Motor neuron (in vitro differentiated cells): ENCODE measurements around the gene MARCHF10. TPM values are rescaled to one million over a fixed set of nuclear protein-coding genes. Genes with fewer than 3 reads are reported as not detected.
"Not testable (repeated sequence)": the region's sequence is repeated elsewhere in the genome, so short reads cannot be mapped to it uniquely, and the experiment has no call there.

Source experiments
- ATAC-seq, 8 experiments: fragments of 200-7000 bp; cut with Tn5 transposase; replicated peaks in 6 of 8; 2 replicates each; pipeline ENCODE4 v1.8.0; 2021; ENCODE audit warnings: mild to moderate bottlenecking in 8 of 8, moderate library complexity in 8 of 8
- H3K27ac ChIP-seq, 2 donors: fragments of 250-450 bp; sonication (Bioruptor Pico); 2 replicates each; pipeline ENCODE4 v1.9.0; 2021; ENCODE audit warnings: antibody characterized with exemption in 2 of 2, mild to moderate bottlenecking in 2 of 2, moderate library complexity in 1 of 2
- H3K4me1 ChIP-seq, 2 donors: fragments of 250-450 bp; sonication (Bioruptor Pico); replicated peaks in 1 of 2; 2 replicates each; pipeline ENCODE4 v1.6.1; 2021; ENCODE audit warnings: antibody characterized with exemption in 2 of 2, mild to moderate bottlenecking in 2 of 2, moderate library complexity in 1 of 2
- H3K4me3 ChIP-seq, 5 donors: fragments of 250-450 bp; sonication (Bioruptor Pico); 2 replicates each; pipeline ENCODE4 v1.9.0; 2021; ENCODE audit warnings: antibody characterized with exemption in 5 of 5, mild to moderate bottlenecking in 5 of 5, moderate library complexity in 4 of 5
- WGBS, 10 experiments: fragments of 450-650 bp; shearing (Covaris generic); methylation state at CpG; one replicate each; pipeline ENCODE4 v1.0.0; 2022; 5-methylcytosine and 5-hydroxymethylcytosine counted together
- in situ Hi-C, 9 experiments: fragments of 400-800 bp; cut with MboI; loops; one replicate each; pipeline ENCODE4 v1.15.0; 2021; ENCODE audit warnings: low sequenced_read_pairs in 9 of 9, low pct_unique_long_range_greater_than_20kb in 2 of 9; ENCODE audit not compliant: unreplicated experiment in 9 of 9
- total RNA-seq, 8 experiments: library from RNA; unstranded; fragments of 300-600 nt; gene quantifications; 2 replicates each; pipeline versions ENCODE4 v1.2.3 to v1.2.4, GENCODE V29; 2022

Gene MARCHF10
- total RNA-seq, 8 experiments from 2014 or later: 0.20 to 2.2 (median 0.71) TPM; not detected in 1

- WGBS, 10 experiments: 0% methylated on average over 4 of the region's 80 CpGs; no CpG with 5 or more reads in 9 of the 10 experiments
- Histone ChIP-seq H3K4me1 (peaks cover 21% of the 10 kb centered on the region in 2 donors), H3K27ac (peak overlapping the region; percentile 53 to 79), H3K4me3 (peak overlapping the region; percentile 51 to 97 (median 67))
- ATAC-seq: peak; percentile 88 to 97 (median 91)
- in situ Hi-C loops: loop anchor here (10.0 to 25.0 kb wide), 4 partner anchors 258 to 708 kb away; partner anchors contain the start of gene TANC2 (in 8 of the 9)
Observed at GRCh38 chr17:62703776-62704380, 104.2 kb downstream of the MARCHF10 start.

GRCh38 chr17:62703261-62703775, 104.8 kb downstream of the MARCHF10 start:
- peak overlapping the region in 1 of 2 donors; percentile 79 for H3K27ac ChIP-seq
- in situ Hi-C loops: loop anchor here (10.0 to 25.0 kb wide), 4 partner anchors 259 to 709 kb away; partner anchors contain the start of gene TANC2 (in 8 of the 9)
- H3K4me1 ChIP-seq: peaks cover 21% of the 10 kb centered on the region in 2 donors
- 0 to 100% (median 40%) methylated on average over 1 to 2 of the region's 16 CpGs; no CpG with 5 or more reads in 5 of the 10 experiments for WGBS, 10 experiments
- ATAC-seq: peak in 6 of 8 experiments; percentile 7 to 30 (median 16)
- peak overlapping the region; percentile 51 to 97 (median 67) for H3K4me3 ChIP-seq

- no peak overlapping the region for H3K4me3 ChIP-seq
- H3K4me1 ChIP-seq: peaks cover 21% of the 10 kb centered on the region in 2 donors
- no peak overlapping the region for H3K27ac ChIP-seq
- WGBS, 10 experiments: 48 to 72% (median 50%) methylated on average over 2 of the region's 6 CpGs; no CpG with 5 or more reads in 7 of the 10 experiments
- in situ Hi-C loops: loop anchor here (10.0 to 25.0 kb wide), 4 partner anchors 259 to 709 kb away; partner anchors contain the start of gene TANC2 (in 8 of the 9)
- no peak for ATAC-seq
Observed at GRCh38 chr17:62702746-62703260, 105.3 kb downstream of the MARCHF10 start.

GRCh38 chr17:62701706-62702085, 106.4 kb downstream of the MARCHF10 start:
- Histone ChIP-seq H3K4me1 (peaks cover 21% of the 10 kb centered on the region in 2 donors), H3K27ac (no peak overlapping the region), H3K4me3 (no peak overlapping the region)
- 60 to 90% (median 73%) methylated on average over 1 to 4 of the region's 8 CpGs; no CpG with 5 or more reads in 6 of the 10 experiments for WGBS, 10 experiments
- no peak for ATAC-seq
- in situ Hi-C loops: loop anchor here (10.0 to 25.0 kb wide), 4 partner anchors 261 to 711 kb away; partner anchors contain the start of gene TANC2 (in 8 of the 9)

- Histone ChIP-seq H3K27ac (no peak overlapping the region), H3K4me3 (no peak overlapping the region), H3K4me1 (peaks cover 16 to 20% of the 10 kb centered on the region in 2 donors)
- ATAC-seq: no peak
- 63 to 100% (median 95%) methylated on average over 1 to 6 of the region's 12 CpGs for WGBS, 10 experiments
- in situ Hi-C loops: loop anchor here (10.0 to 25.0 kb wide), 4 partner anchors 261 to 711 kb away; partner anchors contain the start of gene TANC2 (in 8 of the 9)
Observed at GRCh38 chr17:62700964-62701705, 107.0 kb downstream of the MARCHF10 start.

GRCh38 chr17:62698459-62698858, 109.7 kb downstream of the MARCHF10 start:
- H3K27ac ChIP-seq, H3K4me3 ChIP-seq: not testable (repeated sequence)
- ATAC-seq: peak in 1 of 8 experiments; percentile 17
- in situ Hi-C loops: loop anchor here in 5 of 9 experiments (25.0 kb wide), 1 partner anchor 714 kb away; no protein-coding TSS in a partner anchor
- peaks cover 16 to 19% of the 10 kb centered on the region in 2 donors for H3K4me1 ChIP-seq
- 0 to 100% (median 77%) methylated on average over 1 to 5 of the region's 11 CpGs; no CpG with 5 or more reads in 4 of the 10 experiments for WGBS, 10 experiments

GRCh38 chr17:62696726-62697490, 111.2 kb downstream of the MARCHF10 start:
- Histone ChIP-seq H3K4me3 (no peak overlapping the region), H3K27ac (no peak overlapping the region), H3K4me1 (peaks cover 18 to 20% of the 10 kb centered on the region in 2 donors)
- in situ Hi-C loops: loop anchor here in 5 of 9 experiments (25.0 kb wide), 1 partner anchor 715 kb away; no protein-coding TSS in a partner anchor
- ATAC-seq: peak in 2 of 8 experiments; percentile 14 to 20
- 40 to 100% (median 62%) methylated on average over 1 to 5 of the region's 27 CpGs; no CpG with 5 or more reads in 3 of the 10 experiments for WGBS, 10 experiments

GRCh38 chr17:62696256-62696655, 111.9 kb downstream of the MARCHF10 start:
- peak in 2 of 8 experiments; percentile 13 to 24 for ATAC-seq
- H3K27ac ChIP-seq: no peak overlapping the region
- in situ Hi-C loops: loop anchor here in 5 of 9 experiments (25.0 kb wide), 1 partner anchor 716 kb away; no protein-coding TSS in a partner anchor
- no peak overlapping the region for H3K4me3 ChIP-seq
- WGBS, 10 experiments: 53 to 100% methylated on average over 1 to 3 of the region's 10 CpGs; no CpG with 5 or more reads in 8 of the 10 experiments
- H3K4me1 ChIP-seq: peaks cover 18 to 20% of the 10 kb centered on the region in 2 donors

- H3K4me3 ChIP-seq: not testable (repeated sequence)
- ATAC-seq: peak in 2 of 8 experiments; percentile 16 to 30
- Histone ChIP-seq H3K27ac (peak overlapping the region; percentile 34 to 38), H3K4me1 (peaks cover 18 to 20% of the 10 kb centered on the region in 2 donors)
- 83 to 100% (median 100%) methylated on average over 1 of the region's 5 CpGs; no CpG with 5 or more reads in 7 of the 10 experiments for WGBS, 10 experiments
- in situ Hi-C loops: loop anchor here in 5 of 9 experiments (25.0 kb wide), 1 partner anchor 717 kb away; no protein-coding TSS in a partner anchor
Observed at GRCh38 chr17:62695093-62695738, 112.9 kb downstream of the MARCHF10 start.

- peaks cover 18 to 20% of the 10 kb centered on the region in 2 donors for H3K4me1 ChIP-seq
- ATAC-seq: peak in 5 of 8 experiments; percentile 6 to 24 (median 21)
- H3K4me3 ChIP-seq: no peak overlapping the region
- in situ Hi-C loops: loop anchor here in 5 of 9 experiments (25.0 kb wide), 1 partner anchor 718 kb away; no protein-coding TSS in a partner anchor
- 80 to 100% (median 91%) methylated on average over 1 to 5 of the region's 19 CpGs; no CpG with 5 or more reads in 4 of the 10 experiments for WGBS, 10 experiments
- peak overlapping the region; percentile 34 to 52 for H3K27ac ChIP-seq
Observed at GRCh38 chr17:62693616-62694409, 114.3 kb downstream of the MARCHF10 start.
